GM12878 (cell line): ENCODE data around the gene ACSS1.

ENCODE experiments used
- CREB1 ChIP-seq: IDR thresholded peaks from 2 replicates; pipeline ENCODE4 v1.6.1; 2012; ENCODE audit warnings: low read depth, mild to moderate bottlenecking, inconsistent platforms
- CTCF ChIP-seq, 3 experiments: IDR thresholded peaks in 2 of 3; conservative IDR thresholded peaks in 1 of 3; 2 replicates each; pipeline ENCODE4 v1.5.1; 2011; ENCODE audit warnings: low read depth in 3 of 3, low read length in 3 of 3, mild to moderate bottlenecking in 3 of 3, control low read depth in 2 of 3, moderate library complexity in 2 of 3, inconsistent platforms in 1 of 3, mixed read lengths in 1 of 3; ENCODE audit not compliant: control insufficient read depth in 2 of 3, insufficient read depth in 1 of 3; ENCODE audit errors: extremely low read depth in 1 of 3
- EP300 ChIP-seq, 2 experiments: fragments of 150-350 bp in 1 of 2; IDR thresholded peaks; 2 replicates each; pipeline ENCODE4 v1.6.1; 2011 to 2012; ENCODE audit warnings: low read depth in 2 of 2, low read length in 2 of 2, borderline replicate concordance in 1 of 2, improper control_type of control experiment in 1 of 2, inconsistent platforms in 1 of 2; ENCODE audit not compliant: control insufficient read depth in 1 of 2
- EZH2 ChIP-seq: IDR thresholded peaks from 2 replicates; pipeline ENCODE4 v1.6.1; 2012; ENCODE audit warnings: low read depth, mild to moderate bottlenecking, control low read depth, inconsistent platforms, low read length, borderline replicate concordance; ENCODE audit not compliant: control insufficient read depth
- HDGF ChIP-seq: fragments of 450-650 bp; IDR thresholded peaks from 2 replicates; pipeline ENCODE4 v1.6.1; 2016; ENCODE audit warnings: antibody characterized with exemption
- LARP7 ChIP-seq: fragments of 450-650 bp; IDR thresholded peaks from 2 replicates; pipeline ENCODE4 v1.6.1; 2017; ENCODE audit warnings: mild to moderate bottlenecking
- POLR2A ChIP-seq: IDR thresholded peaks from 2 replicates; pipeline ENCODE4 v1.6.1; 2011; ENCODE audit warnings: low read depth, mild to moderate bottlenecking, low read length
- POLR2AphosphoS5 ChIP-seq: IDR thresholded peaks from 2 replicates; pipeline ENCODE4 v1.6.1; 2011; ENCODE audit warnings: mild to moderate bottlenecking, low read length, inconsistent platforms
- TCF7 ChIP-seq: IDR thresholded peaks from 2 replicates; pipeline ENCODE4 v1.6.1; 2014; ENCODE audit warnings: antibody characterized with exemption, borderline replicate concordance
- USF1 ChIP-seq: IDR thresholded peaks from 2 replicates; pipeline ENCODE4 v1.6.1; 2011; ENCODE audit warnings: borderline replicate concordance, low read depth, mild to moderate bottlenecking, moderate library complexity, mixed read lengths, low read length; ENCODE audit not compliant: insufficient read depth; ENCODE audit errors: extremely low read length

- TF ChIP-seq CTCF (IDR thresholded peaks at IDR 0.05 in 2 of 3, conservative IDR thresholded peaks at IDR 0.05 in 1 of 3; ENCODE audit: control insufficient read depth in 2 of 3, extremely low read depth in 1 of 3, insufficient read depth in 1 of 3, low read depth in 3 of 3, low read length in 3 of 3) (no peak), POLR2A (no peak), HDGF (no peak), USF1 (no peak), LARP7 (no peak), EZH2 (no peak), TCF7 (no peak), POLR2AphosphoS5 (no peak), CREB1 (no peak), EP300 (IDR thresholded peaks at IDR 0.05; ENCODE audit: borderline replicate concordance in 1 of 2, control insufficient read depth in 1 of 2, low read depth in 2 of 2, low read length in 2 of 2) (no peak)
Measured at GRCh38 chr20:25003002-25003401, 54.9 kb downstream of the ACSS1 start.
